ENCODE data around the gene HNRNPL. TPM values are rescaled to one million over a fixed set of nuclear protein-coding genes. Genes with fewer than 3 reads are reported as not detected.

HNRNPL gene
- total RNA-seq, result 195 TPM
- 100 to 1,000 TPM; 242 to 355 (median 288) TPM for polyA plus RNA-seq (ENCODE audit: insufficient read depth in 1 of 8, insufficient read length in 8 of 8, low replicate concordance in 1 of 8)
- long read RNA-seq, donor 1, transcript HNRNPL-201 (13 exons, 2,471 nt), result major isoform, 14 of 16 reads
- long read RNA-seq, donor 1, partial matches to known transcripts, result 0 of 16 reads
- long read RNA-seq, donor 1, other reads (novel, unspliced or antisense), result 0 of 16 reads
- long read RNA-seq, donor 2, partial matches to known transcripts, result 0 of 7 reads
- long read RNA-seq, donor 2, other reads (novel, unspliced or antisense), result 0 of 7 reads
- long read RNA-seq, donor 3, transcript HNRNPL-201 (13 exons, 2,471 nt), result major isoform, 29 of 61 reads
- long read RNA-seq, donor 3, partial matches to known transcripts, result 19 of 61 reads
- long read RNA-seq, donor 3, other reads (novel, unspliced or antisense), result 5 of 61 reads
- long read RNA-seq, donor 4, transcript HNRNPL-207 (7 exons, 900 nt), result minor isoform, 6 of 62 reads
- long read RNA-seq, donor 4, transcript HNRNPL-201 (13 exons, 2,471 nt), result major isoform, 7 of 62 reads
- long read RNA-seq, donor 4, partial matches to known transcripts, result 38 of 62 reads
- long read RNA-seq, donor 4, other reads (novel, unspliced or antisense), result 0 of 62 reads
- long read RNA-seq, donor 5, transcript HNRNPL-206 (6 exons, 3,094 nt), result minor isoform, 6 of 162 reads
- long read RNA-seq, donor 5, transcript HNRNPL-201 (13 exons, 2,471 nt), result major isoform, 51 of 162 reads
- long read RNA-seq, donor 5, partial matches to known transcripts, result 95 of 162 reads
- long read RNA-seq, donor 5, other reads (novel, unspliced or antisense), result 0 of 162 reads
- long read RNA-seq, donor 6, transcript HNRNPL-210 (13 exons, 1,633 nt), result minor isoform, 7 of 108 reads
- long read RNA-seq, donor 6, transcript HNRNPL-201 (13 exons, 2,471 nt), result major isoform, 41 of 108 reads
- long read RNA-seq, donor 6, partial matches to known transcripts, result 54 of 108 reads
- long read RNA-seq, donor 6, other reads (novel, unspliced or antisense), result 0 of 108 reads
- long read RNA-seq, donor 7, transcript HNRNPL-206 (6 exons, 3,094 nt), result minor isoform, 7 of 65 reads
- long read RNA-seq, donor 7, transcript HNRNPL-201 (13 exons, 2,471 nt), result major isoform, 25 of 65 reads
- long read RNA-seq, donor 7, transcript HNRNPL-210 (13 exons, 1,633 nt), result minor isoform, 7 of 65 reads
- long read RNA-seq, donor 7, partial matches to known transcripts, result 22 of 65 reads
- long read RNA-seq, donor 7, other reads (novel, unspliced or antisense), result 0 of 65 reads
- long read RNA-seq, donor 8, transcript HNRNPL-201 (13 exons, 2,471 nt), result major isoform, 14 of 62 reads
- long read RNA-seq, donor 8, transcript HNRNPL-210 (13 exons, 1,633 nt), result minor isoform, 6 of 62 reads
- long read RNA-seq, donor 8, partial matches to known transcripts, result 35 of 62 reads
- long read RNA-seq, donor 8, other reads (novel, unspliced or antisense), result 0 of 62 reads
- long read RNA-seq, donor 9, transcript HNRNPL-201 (13 exons, 2,471 nt), result major isoform, 15 of 68 reads
- long read RNA-seq, donor 9, transcript HNRNPL-206 (6 exons, 3,094 nt), result minor isoform, 8 of 68 reads
- long read RNA-seq, donor 9, partial matches to known transcripts, result 37 of 68 reads
- long read RNA-seq, donor 9, other reads (novel, unspliced or antisense), result 0 of 68 reads
- long read RNA-seq, donor 10, transcript HNRNPL-206 (6 exons, 3,094 nt), result minor isoform, 6 of 76 reads
- long read RNA-seq, donor 10, transcript HNRNPL-210 (13 exons, 1,633 nt), result minor isoform, 9 of 76 reads
- long read RNA-seq, donor 10, transcript HNRNPL-201 (13 exons, 2,471 nt), result major isoform, 23 of 76 reads
- long read RNA-seq, donor 10, partial matches to known transcripts, result 34 of 76 reads
- long read RNA-seq, donor 10, other reads (novel, unspliced or antisense), result 0 of 76 reads
- long read RNA-seq, donor 11, transcript HNRNPL-210 (13 exons, 1,633 nt), result minor isoform, 5 of 45 reads
- long read RNA-seq, donor 11, transcript HNRNPL-201 (13 exons, 2,471 nt), result major isoform, 18 of 45 reads
- long read RNA-seq, donor 11, transcript HNRNPL-203 (7 exons, 2,404 nt), result minor isoform, 6 of 45 reads
- long read RNA-seq, donor 11, partial matches to known transcripts, result 12 of 45 reads
- long read RNA-seq, donor 11, other reads (novel, unspliced or antisense), result 0 of 45 reads

DNA sequence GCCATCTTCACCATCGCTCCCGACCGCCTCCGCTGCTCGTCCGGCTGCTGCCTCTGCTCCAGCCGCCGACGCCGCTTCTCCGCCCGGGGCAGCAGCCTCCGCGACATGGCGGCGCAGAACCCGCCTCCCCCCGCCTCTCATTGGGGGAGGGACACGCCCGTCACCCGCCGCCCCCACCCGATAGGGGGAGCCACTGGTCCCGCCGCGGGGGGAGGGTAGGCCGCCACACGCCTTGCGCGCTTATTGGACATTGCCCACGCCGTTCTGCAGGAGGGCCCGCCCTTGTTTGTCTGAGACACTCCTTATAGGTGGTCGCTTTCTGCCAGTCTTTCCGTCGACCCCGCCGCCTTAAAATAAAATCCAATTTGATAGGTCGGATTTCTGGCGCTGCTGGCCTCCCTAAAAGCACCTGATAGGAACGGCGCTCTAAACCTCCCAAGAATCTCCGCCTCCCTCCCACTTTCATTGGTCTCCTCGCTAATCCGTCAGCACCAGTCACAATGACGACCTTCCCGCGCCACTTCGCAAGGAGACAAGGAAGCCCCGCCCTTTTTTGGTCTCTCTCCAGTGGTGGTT is at the start of gene HNRNPL:
Gene HNRNPL, minus strand, starts transcription at position 127 of the 576 bp plus-strand sequence. Its CDS starts 20 bp downstream, at position 107.
- peaks cover 30% of the 10 kb centered on the region for H3K36me3 ChIP-seq (ENCODE audit: control insufficient read depth, insufficient read depth, low read length)
- 0% methylated on average over 43 of the region's 50 CpGs for WGBS (ENCODE audit: insufficient coverage)
- H3K9me3 ChIP-seq (replicated peaks; ENCODE audit: control insufficient read depth, low read depth, low read length), result no peaks in the 10 kb centered on the region
- H3K27me3 ChIP-seq (ENCODE audit: control insufficient read depth, insufficient read depth, low read length), result no peaks in the 10 kb centered on the region
- peak within 1 kb of the TSS; percentile 96 for H3K27ac ChIP-seq (ENCODE audit: low read length)
- H3K4me1 ChIP-seq (ENCODE audit: control insufficient read depth, insufficient read depth, low read length), result peaks cover 50% of the 10 kb centered on the region
- H3K4me3 ChIP-seq (ENCODE audit: low read length), result peak within 1 kb of the TSS; percentile 59
- no peak for DNase-seq

GRCh38 chr19:38898788-38899446 is 49.1 kb upstream of the HNRNPL start:
- Histone ChIP-seq H3K36me3 (ENCODE audit: control insufficient read depth, insufficient read depth, low read length) (peaks cover 11% of the 10 kb centered on the region), H3K4me1 (ENCODE audit: control insufficient read depth, insufficient read depth, low read length) (peaks cover 39% of the 10 kb centered on the region), H3K27me3 (ENCODE audit: control insufficient read depth, insufficient read depth, low read length) (no peaks in the 10 kb centered on the region), H3K27ac (ENCODE audit: low read length) (peak overlapping the region; percentile 95), H3K9me3 (replicated peaks; ENCODE audit: control insufficient read depth, low read depth, low read length) (no peaks in the 10 kb centered on the region), H3K4me3 (ENCODE audit: low read length) (peak overlapping the region; percentile 99)
- under 1% methylated on average over 20 of the region's 25 CpGs for WGBS (ENCODE audit: insufficient coverage)
- peak; percentile 52 for DNase-seq

DNA sequence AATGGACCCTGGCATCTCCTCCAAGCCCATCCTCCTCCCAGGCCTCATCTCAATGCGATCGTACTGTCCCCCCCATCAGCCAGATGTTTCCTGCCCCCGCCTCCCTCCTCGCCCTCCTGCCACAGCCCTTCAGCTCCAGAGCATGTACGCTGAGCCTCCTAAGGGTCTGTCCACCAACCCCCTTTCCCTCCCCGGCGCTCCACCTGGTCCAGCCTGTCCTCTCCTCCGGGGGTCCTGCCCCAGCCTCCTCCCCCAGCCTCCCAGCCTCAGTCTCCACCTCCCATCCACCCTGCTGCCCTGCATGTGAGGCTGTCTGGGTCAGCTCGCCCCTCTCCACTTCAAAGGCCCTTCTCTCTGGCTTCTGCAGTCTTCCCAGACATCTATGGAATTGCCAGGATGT is 45.2 kb upstream of the HNRNPL start:
- no peaks in the 10 kb centered on the region for H3K27me3 ChIP-seq (ENCODE audit: control insufficient read depth, insufficient read depth, low read length)
- H3K27ac ChIP-seq (ENCODE audit: low read length), result no peak overlapping the region
- no peaks in the 10 kb centered on the region for H3K9me3 ChIP-seq (replicated peaks; ENCODE audit: control insufficient read depth, low read depth, low read length)
- peaks cover 36% of the 10 kb centered on the region for H3K36me3 ChIP-seq (ENCODE audit: control insufficient read depth, insufficient read depth, low read length)
- H3K4me1 ChIP-seq (ENCODE audit: control insufficient read depth, insufficient read depth, low read length), result peaks cover 66% of the 10 kb centered on the region
- WGBS (ENCODE audit: insufficient coverage), result 47% methylated on average over 9 of the region's 9 CpGs
- no peak for DNase-seq
- no peak overlapping the region for H3K4me3 ChIP-seq (ENCODE audit: low read length)

GRCh38 chr19:38893341-38893771 is 43.6 kb upstream of the HNRNPL start:
- Histone ChIP-seq H3K36me3 (ENCODE audit: control insufficient read depth, insufficient read depth, low read length) (peaks cover 52% of the 10 kb centered on the region), H3K4me3 (ENCODE audit: low read length) (no peak overlapping the region), H3K9me3 (replicated peaks; ENCODE audit: control insufficient read depth, low read depth, low read length) (no peaks in the 10 kb centered on the region), H3K27ac (ENCODE audit: low read length) (peak overlapping the region; percentile 38), H3K4me1 (ENCODE audit: control insufficient read depth, insufficient read depth, low read length) (peaks cover 62% of the 10 kb centered on the region), H3K27me3 (ENCODE audit: control insufficient read depth, insufficient read depth, low read length) (no peaks in the 10 kb centered on the region)
- DNase-seq, result no peak
- 48% methylated on average over 11 of the region's 14 CpGs for WGBS (ENCODE audit: insufficient coverage)

DNA sequence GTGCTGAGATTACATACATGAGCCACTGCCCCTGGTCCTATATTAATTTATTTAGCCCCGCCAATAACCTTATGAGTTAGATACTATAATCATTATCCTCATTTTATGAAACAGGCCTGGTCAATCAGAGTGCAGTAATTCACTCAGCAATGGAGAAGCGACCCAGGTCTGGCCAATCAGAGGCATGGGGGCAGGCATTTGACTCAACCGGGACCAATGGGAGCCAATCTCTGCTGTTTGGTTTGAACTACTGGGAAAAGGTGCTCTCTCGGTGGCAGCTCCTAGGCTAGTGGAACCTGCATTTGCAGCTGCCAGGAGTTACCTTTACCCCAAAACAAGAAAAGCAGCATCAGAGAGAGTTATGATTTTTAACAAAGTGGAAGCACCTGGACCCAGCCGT is 43.1 kb upstream of the HNRNPL start:
- H3K36me3 ChIP-seq (ENCODE audit: control insufficient read depth, insufficient read depth, low read length), result peaks cover 53% of the 10 kb centered on the region
- WGBS (ENCODE audit: insufficient coverage), result 48% methylated on average over 2 of the region's 5 CpGs

GRCh38 chr19:38891771-38892170 is 42.0 kb upstream of the HNRNPL start:
- peak; percentile 62 for DNase-seq
- Histone ChIP-seq H3K9me3 (replicated peaks; ENCODE audit: control insufficient read depth, low read depth, low read length) (no peaks in the 10 kb centered on the region), H3K36me3 (ENCODE audit: control insufficient read depth, insufficient read depth, low read length) (peaks cover 61% of the 10 kb centered on the region), H3K4me1 (ENCODE audit: control insufficient read depth, insufficient read depth, low read length) (peaks cover 54% of the 10 kb centered on the region), H3K27ac (ENCODE audit: low read length) (peak overlapping the region; percentile 69), H3K4me3 (ENCODE audit: low read length) (no peak overlapping the region), H3K27me3 (ENCODE audit: control insufficient read depth, insufficient read depth, low read length) (no peaks in the 10 kb centered on the region)
- WGBS (ENCODE audit: insufficient coverage), result 78% methylated on average over 5 of the region's 6 CpGs

More for the DNA sequence above, 43.1 kb upstream of the HNRNPL start:
- no peak overlapping the region for H3K4me3 ChIP-seq (ENCODE audit: low read length)
- no peaks in the 10 kb centered on the region for H3K9me3 ChIP-seq (replicated peaks; ENCODE audit: control insufficient read depth, low read depth, low read length)
- H3K27me3 ChIP-seq (ENCODE audit: control insufficient read depth, insufficient read depth, low read length), result no peaks in the 10 kb centered on the region
- peaks cover 57% of the 10 kb centered on the region for H3K4me1 ChIP-seq (ENCODE audit: control insufficient read depth, insufficient read depth, low read length)
- H3K27ac ChIP-seq (ENCODE audit: low read length), result peak overlapping the region; percentile 38
- DNase-seq, result no peak

DNA sequence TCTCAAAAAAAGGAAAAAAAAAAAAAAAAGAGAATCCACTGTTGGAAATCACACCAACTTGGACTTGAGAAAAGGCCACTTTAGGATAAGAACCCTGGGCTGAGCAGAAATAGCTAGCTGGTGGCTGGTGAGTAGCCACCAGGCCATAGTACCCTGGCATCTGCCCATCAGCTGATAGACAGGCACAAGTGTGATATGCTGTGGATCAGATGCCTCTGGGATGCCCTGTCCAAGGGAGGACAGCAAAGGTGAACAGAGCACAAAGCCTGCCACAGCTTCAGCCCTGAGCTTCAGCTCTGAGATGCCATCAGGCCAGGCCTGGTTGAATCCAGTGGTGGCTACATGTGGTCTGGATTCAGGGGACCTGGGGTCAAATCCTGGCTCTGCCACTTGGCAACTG is 40.9 kb upstream of the HNRNPL start:
- H3K36me3 ChIP-seq (ENCODE audit: control insufficient read depth, insufficient read depth, low read length), result peaks cover 60% of the 10 kb centered on the region
- no peaks in the 10 kb centered on the region for H3K27me3 ChIP-seq (ENCODE audit: control insufficient read depth, insufficient read depth, low read length)
- DNase-seq, result peak; percentile 80
- no peak overlapping the region for H3K4me3 ChIP-seq (ENCODE audit: low read length)
- H3K4me1 ChIP-seq (ENCODE audit: control insufficient read depth, insufficient read depth, low read length), result peaks cover 60% of the 10 kb centered on the region
- peak overlapping the region; percentile 71 for H3K27ac ChIP-seq (ENCODE audit: low read length)
- no peaks in the 10 kb centered on the region for H3K9me3 ChIP-seq (replicated peaks; ENCODE audit: control insufficient read depth, low read depth, low read length)

DNA sequence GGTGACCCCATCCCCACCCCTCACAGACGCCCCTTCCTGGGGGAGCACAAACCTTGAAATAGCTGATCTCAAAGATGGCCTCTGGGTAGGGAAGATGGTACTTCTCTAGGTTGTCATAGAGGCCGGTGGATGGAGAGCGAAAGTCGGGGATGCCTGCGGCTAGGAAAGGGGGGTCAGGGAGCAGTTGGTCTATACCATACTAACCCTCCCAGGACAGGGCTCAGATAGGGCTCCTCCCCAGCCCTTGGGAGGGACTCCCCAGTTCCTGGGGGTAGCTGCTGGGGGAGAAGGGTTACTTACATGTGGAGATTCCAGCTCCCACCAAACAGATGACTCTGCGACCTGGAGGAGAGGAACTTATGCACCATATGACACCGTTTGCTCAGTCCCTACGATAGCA is 40.0 kb upstream of the HNRNPL start:
- H3K9me3 ChIP-seq (replicated peaks; ENCODE audit: control insufficient read depth, low read depth, low read length), result no peaks in the 10 kb centered on the region
- peaks cover 64% of the 10 kb centered on the region for H3K4me1 ChIP-seq (ENCODE audit: control insufficient read depth, insufficient read depth, low read length)
- H3K4me3 ChIP-seq (ENCODE audit: low read length), result no peak overlapping the region
- no CpG with 5 or more reads among the region's 8 CpGs for WGBS (ENCODE audit: insufficient coverage)
- DNase-seq, result no peak
- H3K36me3 ChIP-seq (ENCODE audit: control insufficient read depth, insufficient read depth, low read length), result peaks cover 58% of the 10 kb centered on the region
- no peak overlapping the region for H3K27ac ChIP-seq (ENCODE audit: low read length)
- H3K27me3 ChIP-seq (ENCODE audit: control insufficient read depth, insufficient read depth, low read length), result no peaks in the 10 kb centered on the region

Data from muscle of leg (tissue), 16 donors.